Neural progenitor cell (in vitro differentiated cells): ENCODE measurements around the gene DEDD2. TPM values are rescaled to one million over a fixed set of nuclear protein-coding genes. Genes with fewer than 3 reads are reported as not detected.

Experiments used
- DNase-seq: peaks from one replicate; pipeline ENCODE4 v3.0.0-alpha.2; 2016; ENCODE audit warnings: low spot score
- H2AFZ ChIP-seq: fragments of 200-600 bp; sonication (generic); replicated peaks from 2 replicates; pipeline ENCODE4 v1.6.1; 2016; ENCODE audit warnings: antibody characterized with exemption
- H3F3A ChIP-seq: fragments of 200-600 bp; sonication (generic); 2 replicates; pipeline ENCODE4 v1.6.1; 2016; ENCODE audit warnings: antibody characterized with exemption, low read depth
- H3K27ac ChIP-seq: fragments of 200-600 bp; sonication (generic); 2 replicates; pipeline ENCODE4 v1.5.1; 2016; ENCODE audit warnings: mild to moderate bottlenecking
- H3K27me3 ChIP-seq: fragments of 200-600 bp; sonication (generic); 2 replicates; pipeline ENCODE4 v1.6.1; 2016; ENCODE audit warnings: mild to moderate bottlenecking, moderate library complexity
- H3K36me3 ChIP-seq: fragments of 200-600 bp; sonication (generic); 2 replicates; pipeline ENCODE4 v1.5.1; 2016
- H3K4me1 ChIP-seq: fragments of 200-600 bp; sonication (generic); 2 replicates; pipeline ENCODE4 v1.6.1; 2016; ENCODE audit warnings: mixed run types
- H3K4me2 ChIP-seq: fragments of 200-600 bp; sonication (generic); 2 replicates; pipeline ENCODE4 v1.6.1; 2016
- H3K4me3 ChIP-seq: fragments of 200-600 bp; sonication (generic); 2 replicates; pipeline ENCODE4 v1.5.1; 2016
- H3K79me2 ChIP-seq: fragments of 200-600 bp; sonication (generic); 2 replicates; pipeline ENCODE4 v1.6.1; 2016; ENCODE audit warnings: low read depth
- H3K9ac ChIP-seq: fragments of 200-600 bp; sonication (generic); 2 replicates; pipeline ENCODE4 v1.6.1; 2016
- H3K9me3 ChIP-seq: fragments of 200-600 bp; sonication (generic); 2 replicates; pipeline ENCODE4 v1.5.1; 2016; ENCODE audit warnings: low read depth
- H4K20me1 ChIP-seq: fragments of 200-600 bp; sonication (generic); 2 replicates; pipeline ENCODE4 v1.6.1; 2016; ENCODE audit warnings: low read depth
- H3K27ac Mint-ChIP-seq: 3 replicates; pipeline ENCODE4 v1.8.0; 2021; ENCODE audit warnings: mixed read lengths
- H3K27me3 Mint-ChIP-seq: 2 replicates; pipeline ENCODE4 v1.8.0; 2022; ENCODE audit warnings: low read depth, mild to moderate bottlenecking, inconsistent platforms, moderate library complexity, mixed read lengths; ENCODE audit not compliant: insufficient read depth
- H3K36me3 Mint-ChIP-seq: 3 replicates; pipeline ENCODE4 v1.8.0; 2021; ENCODE audit warnings: mixed read lengths
- H3K4me1 Mint-ChIP-seq: 3 replicates; pipeline ENCODE4 v1.8.0; 2021; ENCODE audit warnings: mixed read lengths
- H3K4me3 Mint-ChIP-seq: 3 replicates; pipeline ENCODE4 v1.8.0; 2021; ENCODE audit warnings: mild to moderate bottlenecking, moderate library complexity, mixed read lengths
- H3K9me3 Mint-ChIP-seq: 3 replicates; pipeline ENCODE4 v1.8.0; 2020; ENCODE audit warnings: mixed read lengths
- CTCF ChIP-seq: fragments of 200-600 bp; sonication (generic); IDR thresholded peaks from 2 replicates; pipeline ENCODE4 v1.5.1; 2017; ENCODE audit warnings: antibody characterized with exemption, mild to moderate bottlenecking
- EZH2 ChIP-seq: fragments of 200-600 bp; sonication (generic); IDR thresholded peaks from 2 replicates; pipeline ENCODE4 v1.6.1; 2017; ENCODE audit warnings: antibody characterized with exemption, mild to moderate bottlenecking, moderate library complexity
- EZH2phosphoT487 ChIP-seq: fragments of 200-600 bp; sonication (generic); IDR thresholded peaks from 2 replicates; pipeline ENCODE4 v1.6.1; 2017; ENCODE audit warnings: antibody characterized with exemption
- total RNA-seq: library from RNA; depleted of rRNA; stranded (reverse); fragments of >200 nt; gene quantifications from 2 replicates; pipeline ENCODE4 v1.2.3, GENCODE V29; 2015; ENCODE audit warnings: low replicate concordance

DEDD2 gene
- total RNA-seq, 1 donor from 2014 or later = 19.8 TPM

DNA sequence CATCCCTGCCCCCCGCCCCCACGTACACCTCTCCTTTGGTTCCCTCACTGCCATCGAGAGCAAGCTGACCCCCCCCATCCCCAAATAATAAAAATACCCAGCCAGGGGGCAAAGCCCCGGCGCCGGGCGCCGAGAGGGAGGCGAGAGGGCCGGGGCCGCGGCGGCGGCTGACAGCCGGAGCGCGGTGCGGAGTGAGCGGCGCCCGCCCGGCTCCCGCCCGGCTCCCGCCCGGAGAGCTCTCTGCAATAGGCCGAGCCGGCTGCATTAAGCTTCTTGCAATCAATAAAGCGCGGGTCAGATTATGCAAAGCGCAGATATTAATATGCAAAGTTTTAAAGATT lies 40.9 kb downstream of the DEDD2 start:
- Histone ChIP-seq H3K27ac (no peak overlapping the region), H3K36me3 (no peaks in the 10 kb centered on the region), H3K9ac (no peak overlapping the region), H4K20me1 (peaks cover 41% of the 10 kb centered on the region), H3K4me1 (peaks cover 4% of the 10 kb centered on the region), H3K79me2 (no peaks in the 10 kb centered on the region), H3F3A (peaks cover 38% of the 10 kb centered on the region), H3K4me3 (peak overlapping the region; percentile 61), H3K4me2 (peak overlapping the region; percentile 98), H3K9me3 (no peaks in the 10 kb centered on the region), H2AFZ (no peak overlapping the region), H3K27me3 (peaks cover 100% of the 10 kb centered on the region)
- DNase-seq = peak; percentile 76
- H3K27ac Mint-ChIP-seq = no peak overlapping the region
- peaks cover 25% of the 10 kb centered on the region for H3K4me1 Mint-ChIP-seq
- TF ChIP-seq EZH2 = peak; percentile 84
- no peak for TF ChIP-seq CTCF
- no peak for TF ChIP-seq EZH2phosphoT487
- peaks cover 39% of the 10 kb centered on the region for H3K27me3 Mint-ChIP-seq
- no peaks in the 10 kb centered on the region for H3K36me3 Mint-ChIP-seq
- no peaks in the 10 kb centered on the region for H3K9me3 Mint-ChIP-seq
- peak overlapping the region; percentile 86 for H3K4me3 Mint-ChIP-seq

DNA sequence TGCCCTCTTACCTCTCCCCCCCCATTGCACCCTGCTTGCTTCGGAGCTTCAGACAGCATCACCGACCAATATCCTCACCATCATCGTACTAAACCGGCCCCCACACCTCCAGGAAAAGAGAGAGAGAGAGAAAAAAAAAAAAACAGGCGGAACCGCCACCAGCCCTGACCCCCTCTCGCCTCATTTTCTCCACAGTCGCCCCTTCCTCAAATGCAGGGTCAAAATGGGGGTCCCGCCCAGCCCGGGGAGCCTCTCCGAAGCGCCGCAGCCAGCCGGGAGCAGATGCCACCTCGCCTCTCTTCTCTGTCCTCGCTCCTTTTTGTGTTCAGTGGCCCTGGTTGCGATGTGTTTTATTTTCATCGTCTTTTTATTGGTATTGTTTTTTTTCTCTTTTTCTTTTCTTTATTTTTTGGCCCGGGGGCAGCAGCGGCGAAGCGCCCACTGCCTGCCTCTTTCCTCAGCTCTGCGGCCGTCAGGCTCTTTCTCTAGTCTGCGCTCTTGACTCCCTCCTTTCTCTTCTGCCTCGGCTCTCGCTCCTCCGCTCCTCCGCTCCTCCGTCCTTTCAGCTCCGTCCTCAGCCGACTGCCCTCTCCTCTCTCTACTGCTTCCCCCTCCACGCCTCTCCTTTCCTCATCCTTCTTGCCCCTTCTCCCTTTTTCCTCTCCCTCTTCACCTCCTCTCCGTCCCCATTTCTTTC lies 41.4 kb downstream of the DEDD2 start:
- Histone ChIP-seq H3K4me1 (peaks cover 4% of the 10 kb centered on the region), H3K4me2 (peak overlapping the region; percentile 98), H3K9ac (no peak overlapping the region), H3K36me3 (no peaks in the 10 kb centered on the region), H3K79me2 (no peaks in the 10 kb centered on the region), H4K20me1 (peaks cover 41% of the 10 kb centered on the region), H3K4me3 (peak overlapping the region; percentile 61), H3K27me3 (peaks cover 95% of the 10 kb centered on the region), H3K9me3 (no peaks in the 10 kb centered on the region), H3F3A (peaks cover 38% of the 10 kb centered on the region), H3K27ac (no peak overlapping the region), H2AFZ (no peak overlapping the region)
- Mint-ChIP-seq H3K27me3 (peaks cover 38% of the 10 kb centered on the region), H3K27ac (no peak overlapping the region), H3K4me1 (peaks cover 29% of the 10 kb centered on the region), H3K36me3 (no peaks in the 10 kb centered on the region), H3K4me3 (peak overlapping the region; percentile 86), H3K9me3 (no peaks in the 10 kb centered on the region)
- TF ChIP-seq EZH2 = peak; percentile 95
- TF ChIP-seq CTCF = no peak
- peak; percentile 82 for TF ChIP-seq EZH2phosphoT487
- peak; percentile 65 for DNase-seq

GRCh38 chr19:42174958-42175734 lies 42.3 kb downstream of the DEDD2 start:
- H3K4me3 ChIP-seq = no peak overlapping the region
- H3K4me1 ChIP-seq = peaks cover 4% of the 10 kb centered on the region
- Mint-ChIP-seq H3K4me1 (peaks cover 35% of the 10 kb centered on the region), H3K36me3 (no peaks in the 10 kb centered on the region), H3K9me3 (no peaks in the 10 kb centered on the region), H3K27ac (no peak overlapping the region), H3K27me3 (peaks cover 37% of the 10 kb centered on the region), H3K4me3 (peak overlapping the region; percentile 86)
- H3K27ac ChIP-seq = no peak overlapping the region
- no peaks in the 10 kb centered on the region for H3K9me3 ChIP-seq
- no peak overlapping the region for H2AFZ ChIP-seq
- peaks cover 41% of the 10 kb centered on the region for H4K20me1 ChIP-seq
- DNase-seq = no peak
- H3K9ac ChIP-seq = no peak overlapping the region
- H3K4me2 ChIP-seq = peak overlapping the region; percentile 98
- H3K27me3 ChIP-seq = peaks cover 89% of the 10 kb centered on the region
- no peaks in the 10 kb centered on the region for H3K36me3 ChIP-seq
- no peaks in the 10 kb centered on the region for H3K79me2 ChIP-seq
- peaks cover 38% of the 10 kb centered on the region for H3F3A ChIP-seq
- TF ChIP-seq EZH2phosphoT487 (no peak), EZH2 (no peak), CTCF (no peak)
